ENCODE results near the gene CCIN.

CCIN gene

GRCh38 chr9:36190388-36191289 lies 21.5 kb downstream of the CCIN start, which contains the start of gene CLTA:
TSS of gene CLTA (plus strand) at chr9:36190921. CDS start at chr9:36191057, 136 bp downstream.
- peak; percentile 100 for ATAC-seq
- peak; percentile 94 for DNase-seq

- ATAC-seq (no peak), DNase-seq (peak; percentile 53)
Observed at GRCh38 chr9:36191290-36191645, 22.1 kb downstream of the CCIN start.

- ATAC-seq (no peak), DNase-seq (no peak)
Observed at GRCh38 chr9:36191686-36192085, 22.5 kb downstream of the CCIN start.

GRCh38 chr9:36192196-36192595 lies 23.0 kb downstream of the CCIN start:
- DNase-seq (no peak), ATAC-seq (no peak)

- no peak for DNase-seq
Observed at GRCh38 chr9:36193023-36193422, 23.8 kb downstream of the CCIN start.

GRCh38 chr9:36194326-36195000 lies 25.3 kb downstream of the CCIN start:
- ATAC-seq = no peak

More at GRCh38 chr9:36193023-36193422, 23.8 kb downstream of the CCIN start:
- no peak for ATAC-seq

GRCh38 chr9:36204906-36205547 lies 35.8 kb downstream of the CCIN start:
- no peak for ATAC-seq
- no peak for DNase-seq

More at GRCh38 chr9:36194326-36195000, 25.3 kb downstream of the CCIN start:
- DNase-seq = no peak

- DNase-seq (no peak), ATAC-seq (no peak)
Observed at GRCh38 chr9:36207016-36207415, 37.8 kb downstream of the CCIN start.

- ATAC-seq (peak; percentile 42), DNase-seq (no peak)
Observed at GRCh38 chr9:36207546-36208012, 38.4 kb downstream of the CCIN start.

GRCh38 chr9:36208521-36209253 lies 39.5 kb downstream of the CCIN start:
- ATAC-seq (no peak), DNase-seq (no peak)

GRCh38 chr9:36210722-36211121 lies 41.5 kb downstream of the CCIN start:
- DNase-seq (no peak), ATAC-seq (no peak)

GRCh38 chr9:36211510-36211909 lies 42.3 kb downstream of the CCIN start:
- ATAC-seq = no peak
- no peak for DNase-seq

GRCh38 chr9:36213387-36213786 lies 44.2 kb downstream of the CCIN start:
- no peak for DNase-seq
- no peak for ATAC-seq

GRCh38 chr9:36213989-36214388 lies 44.8 kb downstream of the CCIN start:
- no peak for DNase-seq
- ATAC-seq = no peak

- DNase-seq (no peak), ATAC-seq (no peak)
Observed at GRCh38 chr9:36214571-36214970, 45.4 kb downstream of the CCIN start.

GRCh38 chr9:36217256-36217968 lies 48.2 kb downstream of the CCIN start:
- ATAC-seq = no peak
- DNase-seq = no peak

GRCh38 chr9:36218011-36218410 lies 48.8 kb downstream of the CCIN start:
- DNase-seq = no peak
- ATAC-seq = no peak

- DNase-seq = peak; percentile 11
- peak; percentile 78 for ATAC-seq
Observed at GRCh38 chr9:36218411-36218901, 49.3 kb downstream of the CCIN start.

Data from stimulated activated naive CD8-positive, alpha-beta T cell treated with anti-CD3 and anti-CD28 coated beads, Interleukin-15, Interleukin-2, amounts not matched to agents 100 U/mL and 50 U/mL, for 24 hours (primary cell).